GM19324 (cell line): Measurements from ENCODE around the gene RIC1.
"Not testable (repeated sequence)": the region's sequence is repeated elsewhere in the genome, so short reads cannot be mapped to it uniquely, and the experiment has no call there.

ENCODE experiments used
- ATAC-seq: cut with Tn5 transposase; IDR thresholded peaks from one replicate; pipeline ENCODE4 v1.9.1; 2021; ENCODE audit warnings: mild to moderate bottlenecking, moderate library complexity; ENCODE audit not compliant: unreplicated experiment, low FRiP score

Gene RIC1

GRCh38 chr9:5628530-5629311 lies at the start of gene RIC1:
TSS of gene RIC1 (plus strand) at chr9:5629107. CDS start at chr9:5629310, 203 bp downstream.
- peak; percentile 74 for ATAC-seq

GRCh38 chr9:5579881-5580280 lies 49.0 kb upstream of the RIC1 start:
- no peak for ATAC-seq

- no peak for ATAC-seq
Observed at GRCh38 chr9:5580650-5581049, 48.3 kb upstream of the RIC1 start.

GRCh38 chr9:5581706-5582105 lies 47.2 kb upstream of the RIC1 start:
- ATAC-seq: not testable (repeated sequence)

- peak; percentile 43 for ATAC-seq
Observed at GRCh38 chr9:5582835-5583195, 46.1 kb upstream of the RIC1 start.

- peak; percentile 40 for ATAC-seq
Observed at GRCh38 chr9:5586391-5586802, 42.5 kb upstream of the RIC1 start.

- ATAC-seq: no peak
Observed at GRCh38 chr9:5587024-5587423, 41.9 kb upstream of the RIC1 start.

- ATAC-seq: no peak
Observed at GRCh38 chr9:5592231-5592630, 36.7 kb upstream of the RIC1 start.

- no peak for ATAC-seq
Observed at GRCh38 chr9:5592904-5593303, 36.0 kb upstream of the RIC1 start.

GRCh38 chr9:5593904-5594303 lies 35.0 kb upstream of the RIC1 start:
- peak; percentile 68 for ATAC-seq

GRCh38 chr9:5596173-5596572 lies 32.7 kb upstream of the RIC1 start:
- ATAC-seq: no peak

GRCh38 chr9:5608298-5609225 lies 20.3 kb upstream of the RIC1 start:
- no peak for ATAC-seq

GRCh38 chr9:5609226-5609596 lies 19.7 kb upstream of the RIC1 start:
- no peak for ATAC-seq

GRCh38 chr9:5610491-5610890 lies 18.4 kb upstream of the RIC1 start:
- ATAC-seq: no peak

GRCh38 chr9:5611321-5612184 lies 17.4 kb upstream of the RIC1 start:
- no peak for ATAC-seq

- no peak for ATAC-seq
Observed at GRCh38 chr9:5612185-5612530, 16.7 kb upstream of the RIC1 start.

GRCh38 chr9:5614192-5614591 lies 14.7 kb upstream of the RIC1 start:
- ATAC-seq: no peak

- ATAC-seq: no peak
Observed at GRCh38 chr9:5614985-5615384, 13.9 kb upstream of the RIC1 start.

- peak; percentile 90 for ATAC-seq
Observed at GRCh38 chr9:5617749-5618148, 11.2 kb upstream of the RIC1 start.

- no peak for ATAC-seq
Observed at GRCh38 chr9:5620494-5620893, 8.4 kb upstream of the RIC1 start.

- ATAC-seq: no peak
Observed at GRCh38 chr9:5621327-5621726, 7.6 kb upstream of the RIC1 start.
